ENCODE data around the gene ADPRM. TPM values are rescaled to one million over a fixed set of nuclear protein-coding genes. Genes with fewer than 3 reads are reported as not detected.

Gene ADPRM
- total and polyA plus RNA-seq, 2 experiments from 2014 or later, result 7.7 to 17.8 TPM

DNA sequence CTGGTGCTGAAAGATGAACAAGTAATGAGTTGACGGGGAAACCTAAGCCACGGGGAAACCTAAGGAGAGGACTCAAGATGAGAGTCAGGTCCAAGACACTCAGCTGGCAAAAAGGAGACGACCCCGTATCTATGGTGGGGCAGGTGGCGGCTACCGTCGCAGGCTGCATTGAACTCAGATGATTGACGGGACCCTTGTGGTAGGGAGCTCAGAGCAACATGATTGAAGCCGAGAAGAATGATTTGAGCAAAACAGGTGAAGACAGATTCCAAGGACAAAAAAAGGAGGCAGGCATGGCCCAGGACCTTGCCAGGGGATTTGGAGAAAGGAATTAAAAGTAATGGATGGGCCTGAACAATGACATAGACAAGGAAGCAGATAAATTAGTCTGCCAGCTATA is 32.8 kb upstream of the ADPRM start:
- DNase-seq (ENCODE audit: low spot score), result no peak
- Histone ChIP-seq H3K4me2 (no peak overlapping the region), H3K36me3 (replicated peaks; ENCODE audit: insufficient read depth, low read depth) (no peaks in the 10 kb centered on the region), H3K27me3 (no peaks in the 10 kb centered on the region), H4K20me1 (ENCODE audit: insufficient read depth, poor library complexity, severe bottlenecking) (no peaks in the 10 kb centered on the region), H3K27ac (no peak overlapping the region), H3K9me2 (replicated peaks; ENCODE audit: insufficient read depth) (no peaks in the 10 kb centered on the region), H3K4me3 (no peak overlapping the region), H3K79me2 (no peaks in the 10 kb centered on the region), H3K4me1 (ENCODE audit: insufficient read depth) (no peaks in the 10 kb centered on the region), H3K9me3 (ENCODE audit: low read depth) (no peaks in the 10 kb centered on the region), H2AFZ (no peak overlapping the region)
- TF ChIP-seq EZH2 (IDR thresholded peaks at IDR 0.05; ENCODE audit: borderline replicate concordance) (no peak), EZH2phosphoT487 (IDR thresholded peaks at IDR 0.05; ENCODE audit: low read depth, severe bottlenecking, unreplicated experiment) (no peak)
- TF ChIP-seq, protein P1, sequence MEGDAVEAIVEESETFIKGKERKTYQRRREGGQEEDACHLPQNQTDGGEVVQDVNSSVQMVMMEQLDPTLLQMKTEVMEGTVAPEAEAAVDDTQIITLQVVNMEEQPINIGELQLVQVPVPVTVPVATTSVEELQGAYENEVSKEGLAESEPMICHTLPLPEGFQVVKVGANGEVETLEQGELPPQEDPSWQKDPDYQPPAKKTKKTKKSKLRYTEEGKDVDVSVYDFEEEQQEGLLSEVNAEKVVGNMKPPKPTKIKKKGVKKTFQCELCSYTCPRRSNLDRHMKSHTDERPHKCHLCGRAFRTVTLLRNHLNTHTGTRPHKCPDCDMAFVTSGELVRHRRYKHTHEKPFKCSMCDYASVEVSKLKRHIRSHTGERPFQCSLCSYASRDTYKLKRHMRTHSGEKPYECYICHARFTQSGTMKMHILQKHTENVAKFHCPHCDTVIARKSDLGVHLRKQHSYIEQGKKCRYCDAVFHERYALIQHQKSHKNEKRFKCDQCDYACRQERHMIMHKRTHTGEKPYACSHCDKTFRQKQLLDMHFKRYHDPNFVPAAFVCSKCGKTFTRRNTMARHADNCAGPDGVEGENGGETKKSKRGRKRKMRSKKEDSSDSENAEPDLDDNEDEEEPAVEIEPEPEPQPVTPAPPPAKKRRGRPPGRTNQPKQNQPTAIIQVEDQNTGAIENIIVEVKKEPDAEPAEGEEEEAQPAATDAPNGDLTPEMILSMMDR (IDR thresholded peaks at IDR 0.05; ENCODE audit: poor library complexity), result no peak
- 96% methylated on average over 9 of the region's 9 CpGs for WGBS (ENCODE audit: low lambda C conversion rate, missing lambda C conversion rate)

DNA sequence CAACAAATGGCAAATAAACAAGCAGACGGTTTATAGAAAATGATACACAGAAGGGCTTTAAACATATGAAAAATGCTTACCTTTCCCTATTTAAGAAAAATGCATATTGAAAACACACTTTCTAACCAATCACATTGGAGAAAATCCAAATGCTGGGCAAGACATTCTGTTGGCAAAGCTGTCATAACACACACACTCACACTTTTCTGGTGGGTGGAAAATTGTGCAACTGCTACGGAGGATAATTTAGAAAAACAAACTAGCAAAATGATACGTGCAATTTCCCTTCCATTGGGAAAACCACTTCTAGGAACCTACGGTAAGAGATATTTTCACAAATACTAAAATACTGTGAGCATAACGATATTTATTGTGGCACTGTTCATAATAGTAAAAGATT is 30.5 kb upstream of the ADPRM start:
- H3K9me2 ChIP-seq (replicated peaks; ENCODE audit: insufficient read depth), result no peaks in the 10 kb centered on the region
- no peak overlapping the region for H3K4me3 ChIP-seq
- no peaks in the 10 kb centered on the region for H4K20me1 ChIP-seq (ENCODE audit: insufficient read depth, poor library complexity, severe bottlenecking)
- H3K9me3 ChIP-seq (ENCODE audit: low read depth), result no peaks in the 10 kb centered on the region
- no peak overlapping the region for H3K4me2 ChIP-seq
- H3K79me2 ChIP-seq, result no peaks in the 10 kb centered on the region
- TF ChIP-seq, protein P1 (IDR thresholded peaks at IDR 0.05; ENCODE audit: poor library complexity), result no peak
- TF ChIP-seq EZH2phosphoT487 (IDR thresholded peaks at IDR 0.05; ENCODE audit: low read depth, severe bottlenecking, unreplicated experiment), result no peak
- TF ChIP-seq EZH2 (IDR thresholded peaks at IDR 0.05; ENCODE audit: borderline replicate concordance), result no peak
- H2AFZ ChIP-seq, result no peak overlapping the region
- H3K27me3 ChIP-seq, result no peaks in the 10 kb centered on the region
- WGBS (ENCODE audit: low lambda C conversion rate, missing lambda C conversion rate), result 89% methylated on average over 5 of the region's 5 CpGs
- H3K27ac ChIP-seq, result no peak overlapping the region
- DNase-seq (ENCODE audit: low spot score), result no peak
- no peaks in the 10 kb centered on the region for H3K36me3 ChIP-seq (replicated peaks; ENCODE audit: insufficient read depth, low read depth)
- no peaks in the 10 kb centered on the region for H3K4me1 ChIP-seq (ENCODE audit: insufficient read depth)

GRCh38 chr17:10668775-10669174 is 28.6 kb upstream of the ADPRM start:
- no peak overlapping the region for H2AFZ ChIP-seq
- H3K9me2 ChIP-seq (replicated peaks; ENCODE audit: insufficient read depth), result no peaks in the 10 kb centered on the region
- peak overlapping the region; percentile 21 for H3K27ac ChIP-seq
- no peak overlapping the region for H3K4me3 ChIP-seq
- H3K4me1 ChIP-seq (ENCODE audit: insufficient read depth), result no peaks in the 10 kb centered on the region
- no peaks in the 10 kb centered on the region for H3K9me3 ChIP-seq (ENCODE audit: low read depth)
- no peak overlapping the region for H3K4me2 ChIP-seq
- H3K27me3 ChIP-seq, result no peaks in the 10 kb centered on the region
- no peaks in the 10 kb centered on the region for H3K36me3 ChIP-seq (replicated peaks; ENCODE audit: insufficient read depth, low read depth)
- no peaks in the 10 kb centered on the region for H3K79me2 ChIP-seq
- TF ChIP-seq EZH2 (IDR thresholded peaks at IDR 0.05; ENCODE audit: borderline replicate concordance) (no peak), EZH2phosphoT487 (IDR thresholded peaks at IDR 0.05; ENCODE audit: low read depth, severe bottlenecking, unreplicated experiment) (no peak)
- TF ChIP-seq, protein P1 (IDR thresholded peaks at IDR 0.05; ENCODE audit: poor library complexity), result no peak
- no peaks in the 10 kb centered on the region for H4K20me1 ChIP-seq (ENCODE audit: insufficient read depth, poor library complexity, severe bottlenecking)
- 84% methylated on average over 1 of the region's 1 CpG for WGBS (ENCODE audit: low lambda C conversion rate, missing lambda C conversion rate)
- DNase-seq (ENCODE audit: low spot score), result peak; percentile 32

DNA sequence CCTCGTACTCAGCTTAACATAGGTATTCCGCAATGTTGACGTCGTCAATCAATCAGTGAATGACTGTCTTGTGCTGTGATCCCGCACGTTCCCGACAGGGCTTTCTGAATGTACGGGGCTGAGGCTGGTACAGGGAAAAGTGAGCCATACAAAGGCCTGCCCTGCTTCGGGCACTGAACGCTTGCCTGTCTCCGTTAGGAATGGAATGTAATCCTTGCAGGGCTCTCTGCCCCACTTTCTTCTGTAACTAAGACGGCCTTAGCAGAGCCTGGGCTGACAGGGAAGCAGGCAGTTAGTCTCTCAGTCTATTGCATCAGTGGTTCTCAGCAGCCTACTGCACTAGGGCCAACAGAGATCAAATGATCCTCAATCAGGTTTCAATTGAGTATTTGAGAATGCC is 24.1 kb upstream of the ADPRM start:
- H3K4me3 ChIP-seq, result no peak overlapping the region
- peak; percentile 45 for DNase-seq (ENCODE audit: low spot score)
- H4K20me1 ChIP-seq (ENCODE audit: insufficient read depth, poor library complexity, severe bottlenecking), result no peaks in the 10 kb centered on the region
- no peaks in the 10 kb centered on the region for H3K4me1 ChIP-seq (ENCODE audit: insufficient read depth)
- 86% methylated on average over 12 of the region's 12 CpGs for WGBS (ENCODE audit: low lambda C conversion rate, missing lambda C conversion rate)
- peak overlapping the region; percentile 56 for H3K27ac ChIP-seq
- H3K9me2 ChIP-seq (replicated peaks; ENCODE audit: insufficient read depth), result no peaks in the 10 kb centered on the region
- no peak overlapping the region for H2AFZ ChIP-seq
- no peaks in the 10 kb centered on the region for H3K27me3 ChIP-seq
- H3K4me2 ChIP-seq, result no peak overlapping the region
- H3K9me3 ChIP-seq (ENCODE audit: low read depth), result no peaks in the 10 kb centered on the region
- no peaks in the 10 kb centered on the region for H3K79me2 ChIP-seq
- TF ChIP-seq EZH2phosphoT487 (IDR thresholded peaks at IDR 0.05; ENCODE audit: low read depth, severe bottlenecking, unreplicated experiment) (no peak), EZH2 (IDR thresholded peaks at IDR 0.05; ENCODE audit: borderline replicate concordance) (no peak)
- TF ChIP-seq, protein P1 (IDR thresholded peaks at IDR 0.05; ENCODE audit: poor library complexity), result no peak
- no peaks in the 10 kb centered on the region for H3K36me3 ChIP-seq (replicated peaks; ENCODE audit: insufficient read depth, low read depth)
